HG02970 (cell line): ENCODE measurements around the gene SLC35E1.
"Not testable (repeated sequence)": the region's sequence is repeated elsewhere in the genome, so short reads cannot be mapped to it uniquely, and the experiment has no call there.

Experiments used
- ATAC-seq: cut with Tn5 transposase; IDR thresholded peaks from one replicate; pipeline ENCODE4 v1.9.1; 2021; ENCODE audit warnings: mild to moderate bottlenecking, moderate library complexity, moderate number of reproducible peaks; ENCODE audit not compliant: unreplicated experiment, low FRiP score

SLC35E1 gene

DNA sequence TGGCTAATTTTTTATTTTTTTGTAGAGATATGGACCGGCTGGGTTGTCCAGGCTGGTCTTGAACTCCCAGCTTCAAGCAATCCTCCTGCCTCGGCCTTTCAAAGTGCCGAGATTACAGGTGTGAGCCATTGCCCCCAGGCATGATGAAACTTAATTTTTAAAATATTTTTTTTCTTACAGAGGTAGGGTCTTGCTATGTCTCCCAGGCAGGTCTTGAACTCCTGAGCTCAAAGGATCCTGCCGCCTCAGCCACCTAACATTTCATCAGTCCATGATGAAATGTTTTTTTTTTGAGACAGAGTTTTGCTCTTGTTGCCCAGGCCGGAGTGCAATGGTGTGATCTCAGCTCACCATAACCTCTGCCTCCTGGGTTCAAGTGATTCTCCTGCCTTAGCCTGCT lies 63.7 kb downstream of the SLC35E1 start:
- ATAC-seq, result no peak

DNA sequence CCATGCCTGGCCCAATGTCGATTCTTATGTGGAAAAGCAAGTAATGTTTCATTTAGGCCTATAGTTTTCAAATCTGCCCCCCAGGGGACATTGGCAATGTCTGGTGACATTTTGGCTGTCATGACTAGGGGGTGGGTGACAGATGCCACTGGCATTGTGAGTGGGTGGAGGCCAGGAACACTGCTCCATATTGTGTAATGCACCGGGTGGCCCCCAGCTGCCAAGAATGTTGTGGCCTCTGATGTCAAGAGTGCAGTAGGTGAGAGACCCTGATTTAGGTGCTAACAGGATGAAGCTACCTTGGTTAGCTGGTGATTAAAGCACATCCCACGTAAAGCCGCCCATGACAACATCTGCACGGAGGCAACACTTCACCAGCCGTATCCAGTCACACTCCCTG lies 65.3 kb downstream of the SLC35E1 start:
- ATAC-seq, result no peak

DNA sequence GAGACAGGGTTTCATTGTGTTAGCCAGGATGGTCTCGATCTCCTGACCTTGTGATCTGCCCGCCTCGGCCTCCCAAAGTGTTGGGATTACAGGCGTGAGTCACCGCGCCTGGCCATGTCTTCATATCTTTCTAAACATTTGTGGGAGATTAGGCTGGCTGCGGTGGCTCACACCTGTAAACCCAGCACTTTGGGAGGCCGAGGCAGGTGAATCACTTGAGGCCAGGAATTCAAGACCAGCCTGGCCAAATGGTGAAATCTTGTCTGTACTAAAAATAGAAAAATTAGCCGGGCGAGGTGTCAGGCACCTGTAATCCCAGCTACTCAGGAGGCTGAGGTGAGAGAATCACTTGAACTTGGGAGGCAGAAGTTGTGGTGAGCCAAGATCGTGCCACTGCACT lies 66.1 kb downstream of the SLC35E1 start:
- ATAC-seq, result not testable (repeated sequence)

DNA sequence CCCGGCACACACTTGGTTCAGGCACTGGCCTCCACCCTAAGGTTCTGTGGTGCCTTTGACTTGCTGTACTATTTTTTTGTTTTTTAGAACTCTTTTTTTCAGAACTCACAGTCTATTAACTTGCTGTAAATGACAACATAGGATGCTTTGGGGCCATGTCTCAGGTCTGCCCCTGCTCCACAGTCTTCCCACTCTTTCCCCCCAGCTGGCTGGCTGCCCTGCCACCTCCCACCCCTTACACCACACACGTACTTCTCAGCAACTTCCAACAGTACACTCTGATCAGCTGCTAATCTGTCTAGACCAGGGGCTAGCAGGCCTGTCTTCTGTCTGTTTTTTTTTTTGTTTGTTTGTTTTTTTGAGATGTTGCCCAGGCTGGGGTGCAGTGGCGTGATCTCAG lies 67.9 kb downstream of the SLC35E1 start:
- ATAC-seq, result no peak
